ENCODE measurements around the gene TMEM132D.

TMEM132D gene

GRCh38 chr12:129101404-129101803 lies 802.4 kb downstream of the TMEM132D start:
- DNase-seq (ENCODE audit: low read depth), result no peak

DNA sequence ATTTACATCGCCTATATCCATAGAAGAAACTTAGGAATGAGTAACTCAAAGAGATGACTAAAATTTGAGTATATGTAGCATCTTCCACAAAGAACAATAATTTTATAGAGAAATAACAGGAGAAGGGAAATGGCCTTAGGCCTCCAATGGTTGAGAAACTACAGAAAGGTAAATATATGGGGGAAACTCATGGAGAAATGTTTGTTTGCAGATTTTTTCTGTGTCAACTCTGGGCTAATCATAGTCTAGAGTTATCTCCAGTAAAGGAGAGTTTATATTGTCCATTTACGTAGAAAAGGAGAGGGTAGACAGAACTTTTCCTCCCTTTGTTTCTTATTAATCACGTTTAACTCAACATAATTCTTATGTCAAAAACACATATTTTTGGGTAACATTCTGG lies 806.4 kb downstream of the TMEM132D start:
- DNase-seq (ENCODE audit: low read depth), result no peak

GRCh38 chr12:129096968-129097367 lies 806.9 kb downstream of the TMEM132D start:
- no peak for DNase-seq (ENCODE audit: low read depth)

DNA sequence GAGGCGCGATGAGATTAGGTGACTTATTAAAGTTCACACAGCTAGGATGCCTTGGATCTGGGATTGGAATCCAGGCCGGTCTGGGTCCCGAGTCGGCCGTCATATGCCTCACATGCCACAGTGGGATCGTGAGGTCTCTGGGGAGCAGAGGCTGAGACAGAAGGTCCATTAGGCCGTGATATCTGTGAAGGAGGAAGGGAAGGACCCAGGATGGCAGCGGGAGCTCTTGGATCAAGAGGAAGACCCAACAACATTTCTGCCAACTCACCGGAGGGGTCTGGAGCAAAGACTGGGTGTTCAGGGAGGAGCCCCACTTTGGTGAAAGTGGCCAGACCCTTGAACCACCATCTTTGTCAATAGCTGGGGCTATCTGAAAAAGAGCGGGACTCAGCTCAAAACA lies 807.6 kb downstream of the TMEM132D start:
- DNase-seq (ENCODE audit: low read depth), result no peak

DNA sequence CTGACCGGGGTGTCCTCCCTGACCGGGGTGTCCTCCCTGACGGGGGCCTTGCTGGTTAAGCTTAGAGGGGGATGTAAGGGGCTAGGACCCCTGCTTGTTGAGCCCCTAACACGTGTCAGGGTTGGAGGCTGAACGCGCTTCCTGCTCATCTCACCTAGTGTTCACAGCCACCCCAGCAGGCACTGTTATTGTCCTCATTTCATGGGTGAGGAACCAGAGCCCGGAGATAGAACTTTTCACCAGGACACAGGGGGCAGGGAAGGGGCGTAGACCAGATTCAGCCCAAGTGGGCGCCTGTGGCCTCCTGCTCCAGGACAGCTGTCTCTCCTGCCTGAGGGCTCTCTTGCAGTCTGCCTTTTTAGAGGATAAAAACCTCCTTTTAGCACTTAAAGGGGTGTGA lies 814.2 kb downstream of the TMEM132D start:
- no peak for DNase-seq (ENCODE audit: low read depth)

- DNase-seq (ENCODE audit: low read depth), result no peak
Observed at GRCh38 chr12:129084875-129085826, 818.7 kb downstream of the TMEM132D start.

- no peak for DNase-seq (ENCODE audit: low read depth)
Observed at GRCh38 chr12:129083121-129083840, 820.5 kb downstream of the TMEM132D start.

DNA sequence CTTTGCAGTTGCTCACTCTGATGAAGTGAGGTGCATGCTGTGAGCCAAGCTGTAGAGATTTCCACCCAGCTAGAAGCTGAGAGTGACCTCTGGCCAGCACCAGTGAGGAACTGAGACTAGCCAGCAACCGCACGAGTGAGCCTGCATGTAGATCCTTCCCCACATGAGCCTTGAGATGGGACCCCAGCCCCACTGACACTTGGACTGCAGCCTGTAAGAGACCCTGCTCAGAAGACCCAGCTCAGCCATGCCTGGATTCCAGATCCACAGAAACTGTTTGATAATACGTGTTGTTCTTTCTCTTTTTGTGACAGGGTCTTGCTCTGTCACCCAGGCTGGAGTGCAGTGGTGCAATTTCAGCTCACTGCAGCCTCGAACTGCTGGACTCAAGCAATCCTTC lies 821.4 kb downstream of the TMEM132D start:
- DNase-seq (ENCODE audit: low read depth), result no peak

GRCh38 chr12:129081755-129082250 lies 822.0 kb downstream of the TMEM132D start:
- DNase-seq (ENCODE audit: low read depth), result no peak

GRCh38 chr12:129080821-129081220 lies 823.0 kb downstream of the TMEM132D start:
- no peak for DNase-seq (ENCODE audit: low read depth)

- no peak for DNase-seq (ENCODE audit: low read depth)
Observed at GRCh38 chr12:129080391-129080790, 823.4 kb downstream of the TMEM132D start.

DNA sequence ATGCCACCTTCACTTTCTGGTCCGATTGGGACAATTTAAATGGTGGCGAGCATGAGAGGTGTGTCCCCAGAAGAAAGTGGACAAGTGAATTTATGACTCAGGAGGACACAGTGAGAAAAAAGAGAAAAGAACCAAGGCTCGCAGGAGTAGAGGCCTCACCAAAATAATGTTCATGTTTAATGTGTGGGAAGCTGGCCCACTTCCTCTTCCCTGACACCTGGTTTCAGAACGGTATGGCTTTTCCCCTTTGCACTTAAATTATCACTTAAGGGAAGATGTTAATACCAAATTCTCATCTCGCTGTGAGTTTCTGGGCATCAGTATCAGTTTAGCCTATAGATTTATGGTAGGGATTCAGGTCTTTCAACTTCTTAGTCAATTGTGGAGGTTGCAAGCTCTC lies 824.1 kb downstream of the TMEM132D start:
- no peak for DNase-seq (ENCODE audit: low read depth)

GRCh38 chr12:129076441-129077320 lies 827.1 kb downstream of the TMEM132D start:
- no peak for DNase-seq (ENCODE audit: low read depth)

GRCh38 chr12:129075460-129076208 lies 828.2 kb downstream of the TMEM132D start:
- no peak for DNase-seq (ENCODE audit: low read depth)

- DNase-seq (ENCODE audit: low read depth), result no peak
Observed at GRCh38 chr12:129074379-129074778, 829.4 kb downstream of the TMEM132D start.

- DNase-seq (ENCODE audit: low read depth), result no peak
Observed at GRCh38 chr12:129073157-129073915, 830.5 kb downstream of the TMEM132D start.

DNA sequence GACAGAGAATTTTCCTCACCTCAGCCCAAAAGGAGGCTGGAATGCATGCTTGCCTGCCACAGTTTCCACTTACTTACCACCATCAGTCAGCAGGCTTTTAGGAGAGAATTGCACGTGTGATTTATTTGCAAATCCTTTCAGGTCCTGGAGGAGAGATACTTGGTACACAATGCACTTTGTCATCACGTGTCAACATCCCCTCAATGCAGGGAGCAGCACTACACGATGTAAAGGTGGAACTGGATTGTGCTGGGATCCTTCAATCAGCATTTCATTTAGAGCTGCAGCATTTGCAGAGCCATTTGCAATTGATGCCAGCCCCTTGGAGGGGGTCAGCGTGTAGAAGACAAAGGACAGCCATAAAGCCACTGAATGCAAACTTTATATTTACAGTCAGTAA lies 832.5 kb downstream of the TMEM132D start:
- DNase-seq (ENCODE audit: low read depth), result no peak

DNA sequence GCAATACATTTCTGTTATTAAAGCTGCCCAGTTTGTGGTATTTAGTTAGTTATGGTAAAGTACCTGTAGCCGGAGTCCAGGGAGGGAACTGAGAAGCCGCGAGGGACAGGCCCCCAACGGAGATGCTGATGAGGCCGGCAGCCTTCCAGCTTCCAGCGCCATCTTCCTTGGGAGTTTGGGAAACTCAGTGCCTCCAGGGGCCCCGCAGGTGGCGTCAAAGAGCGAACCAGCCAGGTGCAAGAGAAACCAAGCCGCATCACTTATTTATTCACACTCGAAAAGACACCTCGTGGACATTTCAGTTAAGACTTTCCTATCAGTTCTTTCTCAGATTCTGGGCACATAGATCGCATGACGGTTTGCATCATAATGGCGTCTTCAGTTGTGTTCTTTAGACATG lies 833.9 kb downstream of the TMEM132D start:
- no peak for DNase-seq (ENCODE audit: low read depth)

DNA sequence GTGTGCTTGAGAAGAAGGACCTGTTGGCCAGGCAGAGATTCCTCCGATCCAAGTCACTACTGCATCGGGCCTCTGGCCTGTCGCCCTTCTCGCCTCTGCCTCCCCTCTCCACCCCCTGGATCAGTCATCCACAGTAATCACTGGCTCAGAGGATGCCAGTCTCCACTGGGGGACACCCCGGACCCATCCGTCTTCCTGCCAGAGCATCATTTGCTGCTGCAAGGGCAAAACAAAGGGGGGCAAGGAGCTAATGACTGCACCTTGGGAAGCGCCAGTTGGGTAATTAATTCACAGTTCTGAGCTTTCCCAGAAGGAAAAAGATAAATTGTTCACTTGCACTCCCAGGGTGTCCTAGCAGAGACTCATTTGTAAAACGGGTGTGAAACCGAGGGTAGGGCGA lies 835.1 kb downstream of the TMEM132D start:
- no peak for DNase-seq (ENCODE audit: low read depth)

DNA sequence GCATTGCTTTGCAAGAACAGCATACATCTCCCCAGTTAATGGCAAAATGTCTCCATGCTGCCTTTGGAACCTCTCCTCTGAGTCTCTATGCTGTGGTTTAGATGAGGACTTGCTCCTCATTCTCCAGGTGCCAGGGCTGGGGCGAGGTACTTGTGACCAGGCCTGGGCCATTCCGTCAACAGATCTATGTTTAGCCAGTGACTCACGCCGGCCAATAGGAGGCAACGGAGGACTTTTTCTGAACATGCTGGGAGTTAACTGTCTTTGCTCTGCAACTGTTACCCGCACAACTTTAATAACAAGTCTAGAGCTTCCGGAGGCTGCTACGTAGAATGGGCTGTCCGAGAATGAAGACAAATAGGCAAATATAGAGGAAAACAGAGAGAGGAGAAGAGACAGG lies 836.3 kb downstream of the TMEM132D start:
- DNase-seq (ENCODE audit: low read depth), result no peak

Data from stimulated activated CD8-positive, alpha-beta memory T cell treated with anti-CD3 and anti-CD28 coated beads, Interleukin-12 subunit alpha, Interleukin-12 subunit beta, amount 100 ng/mL, for 1 hour (primary cell).